Panc1 (cell line): ENCODE measurements around the gene UGT2B28.
"Not testable (repeated sequence)": the region's sequence is repeated elsewhere in the genome, so short reads cannot be mapped to it uniquely, and the experiment has no call there.

Experiments used
- POLR2AphosphoS5 ChIP-seq: IDR thresholded peaks from 2 replicates; pipeline ENCODE4 v1.6.1; 2012; ENCODE audit warnings: mild to moderate bottlenecking, low read depth, low read length, moderate library complexity
- REST ChIP-seq, 2 experiments: IDR thresholded peaks; 2 replicates each; pipeline ENCODE4 v1.6.1; 2011 to 2012; ENCODE audit warnings: low read depth in 2 of 2, control low read depth in 1 of 2, low read length in 1 of 2, mild to moderate bottlenecking in 1 of 2, moderate library complexity in 1 of 2; ENCODE audit not compliant: insufficient read depth in 1 of 2
- TCF7L2 ChIP-seq: IDR thresholded peaks from 2 replicates; pipeline ENCODE4 v1.6.1; 2011; ENCODE audit warnings: mild to moderate bottlenecking, low read depth, low read length, inconsistent platforms
- TF ChIP-seq, protein P1 (sequence below): fragments of 450-650 bp; IDR thresholded peaks from 2 replicates; pipeline ENCODE4 v1.5.1; 2017; ENCODE audit warnings: mild to moderate bottlenecking

DNA sequence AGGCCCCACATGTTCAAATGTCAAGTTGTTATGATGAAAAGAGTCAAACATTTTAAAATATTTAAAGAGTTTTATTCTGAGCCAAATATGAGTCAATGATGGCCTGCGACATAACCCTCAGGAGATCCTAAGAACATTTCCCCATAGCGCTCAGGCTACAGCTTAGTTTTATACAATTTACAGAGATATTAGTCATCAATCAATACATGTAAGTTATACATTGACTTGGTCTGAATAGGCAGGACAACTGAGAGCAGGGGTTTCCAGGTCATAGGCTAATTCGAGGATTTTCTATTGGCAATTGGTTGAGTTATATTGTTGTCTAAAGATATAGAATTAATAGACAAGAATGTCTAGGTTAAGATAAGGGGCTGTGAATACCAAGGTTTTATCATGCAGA, 39.5 kb upstream of the UGT2B28 start:
- TF ChIP-seq, protein P1, sequence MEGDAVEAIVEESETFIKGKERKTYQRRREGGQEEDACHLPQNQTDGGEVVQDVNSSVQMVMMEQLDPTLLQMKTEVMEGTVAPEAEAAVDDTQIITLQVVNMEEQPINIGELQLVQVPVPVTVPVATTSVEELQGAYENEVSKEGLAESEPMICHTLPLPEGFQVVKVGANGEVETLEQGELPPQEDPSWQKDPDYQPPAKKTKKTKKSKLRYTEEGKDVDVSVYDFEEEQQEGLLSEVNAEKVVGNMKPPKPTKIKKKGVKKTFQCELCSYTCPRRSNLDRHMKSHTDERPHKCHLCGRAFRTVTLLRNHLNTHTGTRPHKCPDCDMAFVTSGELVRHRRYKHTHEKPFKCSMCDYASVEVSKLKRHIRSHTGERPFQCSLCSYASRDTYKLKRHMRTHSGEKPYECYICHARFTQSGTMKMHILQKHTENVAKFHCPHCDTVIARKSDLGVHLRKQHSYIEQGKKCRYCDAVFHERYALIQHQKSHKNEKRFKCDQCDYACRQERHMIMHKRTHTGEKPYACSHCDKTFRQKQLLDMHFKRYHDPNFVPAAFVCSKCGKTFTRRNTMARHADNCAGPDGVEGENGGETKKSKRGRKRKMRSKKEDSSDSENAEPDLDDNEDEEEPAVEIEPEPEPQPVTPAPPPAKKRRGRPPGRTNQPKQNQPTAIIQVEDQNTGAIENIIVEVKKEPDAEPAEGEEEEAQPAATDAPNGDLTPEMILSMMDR = not testable (repeated sequence)
- not testable (repeated sequence) for TF ChIP-seq REST (IDR thresholded peaks at IDR 0.05; ENCODE audit: insufficient read depth in 1 of 2, low read depth in 2 of 2, low read length in 1 of 2); TCF7L2; POLR2AphosphoS5
